Neuron (in vitro differentiated cells): ENCODE data around the gene ACVR1.

Experiments used
- H2AFZ ChIP-seq: one replicate; pipeline ENCODE4 v1.6.1; 2013; ENCODE audit warnings: low read depth, mild to moderate bottlenecking, inconsistent platforms, low read length, moderate library complexity
- H3K27me3 ChIP-seq: one replicate; pipeline ENCODE4 v1.6.1; 2013; ENCODE audit warnings: low read length; ENCODE audit not compliant: insufficient read depth
- H3K36me3 ChIP-seq: one replicate; pipeline ENCODE4 v1.6.1; 2013; ENCODE audit warnings: low read length; ENCODE audit not compliant: insufficient read depth
- H3K4me1 ChIP-seq: one replicate; pipeline ENCODE4 v1.6.1; 2013; ENCODE audit warnings: low read length; ENCODE audit not compliant: insufficient read depth
- H3K4me3 ChIP-seq: 2 replicates; pipeline ENCODE4 v1.5.1; 2013; ENCODE audit warnings: mild to moderate bottlenecking, low read length, moderate library complexity
- H3K9me3 ChIP-seq: one replicate; pipeline ENCODE4 v1.6.1; 2013; ENCODE audit warnings: low read length

Gene ACVR1

GRCh38 chr2:157806426-157807077, 69.6 kb downstream of the ACVR1 start:
- Histone ChIP-seq H3K27me3 (no peaks in the 10 kb centered on the region), H3K4me3 (no peak overlapping the region), H3K36me3 (peaks cover 1% of the 10 kb centered on the region), H2AFZ (no peak overlapping the region), H3K9me3 (no peaks in the 10 kb centered on the region), H3K4me1 (no peaks in the 10 kb centered on the region)

- H3K36me3 ChIP-seq: peaks cover 1% of the 10 kb centered on the region
- H3K4me3 ChIP-seq: no peak overlapping the region
- H2AFZ ChIP-seq: no peak overlapping the region
- H3K9me3 ChIP-seq: no peaks in the 10 kb centered on the region
- no peaks in the 10 kb centered on the region for H3K4me1 ChIP-seq
- no peaks in the 10 kb centered on the region for H3K27me3 ChIP-seq
These were observed 70.6 kb downstream of the ACVR1 start for GRCh38 chr2:157805519-157805918.

GRCh38 chr2:157804355-157804754, 71.8 kb downstream of the ACVR1 start:
- Histone ChIP-seq H3K27me3 (no peaks in the 10 kb centered on the region), H3K4me3 (no peak overlapping the region), H3K9me3 (no peaks in the 10 kb centered on the region), H3K4me1 (no peaks in the 10 kb centered on the region), H3K36me3 (peaks cover 3% of the 10 kb centered on the region), H2AFZ (no peak overlapping the region)

- Histone ChIP-seq H3K36me3 (peaks cover 4% of the 10 kb centered on the region), H2AFZ (no peak overlapping the region), H3K9me3 (no peaks in the 10 kb centered on the region), H3K4me1 (no peaks in the 10 kb centered on the region), H3K27me3 (no peaks in the 10 kb centered on the region), H3K4me3 (no peak overlapping the region)
These were observed 72.2 kb downstream of the ACVR1 start for GRCh38 chr2:157803952-157804351.

GRCh38 chr2:157803476-157803875, 72.7 kb downstream of the ACVR1 start:
- Histone ChIP-seq H2AFZ (no peak overlapping the region), H3K36me3 (peaks cover 4% of the 10 kb centered on the region), H3K4me3 (no peak overlapping the region), H3K9me3 (no peaks in the 10 kb centered on the region), H3K27me3 (no peaks in the 10 kb centered on the region), H3K4me1 (no peaks in the 10 kb centered on the region)

DNA sequence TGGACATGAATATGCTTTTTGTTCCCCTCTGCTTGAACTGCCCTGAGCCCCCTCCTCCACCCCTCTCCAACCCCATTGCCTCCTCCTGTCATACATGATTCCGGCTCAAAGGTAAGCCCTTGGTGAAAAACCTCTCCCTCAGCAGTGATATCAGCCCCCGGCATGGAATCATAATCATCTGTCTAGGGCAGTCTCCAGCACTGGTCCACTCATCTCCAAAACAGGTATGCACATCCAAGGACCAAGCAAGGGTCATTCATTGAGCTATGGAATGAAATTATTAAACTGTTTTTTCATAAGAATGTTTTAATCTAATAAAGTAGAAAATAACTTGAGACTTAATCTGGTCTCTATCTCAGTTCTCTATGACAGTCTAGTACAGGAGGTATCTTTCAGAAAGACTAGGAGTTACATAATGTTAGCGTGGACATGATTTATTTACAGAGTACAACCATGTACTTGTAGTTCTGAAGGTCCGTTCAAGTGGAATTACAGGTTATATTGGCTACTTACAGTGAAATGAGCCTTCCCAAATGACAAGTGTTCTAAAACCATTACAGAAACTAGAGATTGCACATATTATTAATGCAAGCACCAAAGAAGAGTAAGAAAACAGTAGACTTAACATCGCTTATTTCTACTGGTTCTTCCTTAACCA, 75.2 kb downstream of the ACVR1 start:
- H3K4me3 ChIP-seq: no peak overlapping the region
- no peaks in the 10 kb centered on the region for H3K4me1 ChIP-seq
- H2AFZ ChIP-seq: no peak overlapping the region
- no peaks in the 10 kb centered on the region for H3K27me3 ChIP-seq
- peaks cover 6% of the 10 kb centered on the region for H3K36me3 ChIP-seq
- H3K9me3 ChIP-seq: no peaks in the 10 kb centered on the region

- Histone ChIP-seq H3K4me1 (peaks cover 7% of the 10 kb centered on the region), H3K36me3 (peaks cover 2% of the 10 kb centered on the region), H2AFZ (no peak overlapping the region), H3K4me3 (no peak overlapping the region), H3K27me3 (no peaks in the 10 kb centered on the region), H3K9me3 (no peaks in the 10 kb centered on the region)
These were observed 83.0 kb downstream of the ACVR1 start for GRCh38 chr2:157793053-157793612.

DNA sequence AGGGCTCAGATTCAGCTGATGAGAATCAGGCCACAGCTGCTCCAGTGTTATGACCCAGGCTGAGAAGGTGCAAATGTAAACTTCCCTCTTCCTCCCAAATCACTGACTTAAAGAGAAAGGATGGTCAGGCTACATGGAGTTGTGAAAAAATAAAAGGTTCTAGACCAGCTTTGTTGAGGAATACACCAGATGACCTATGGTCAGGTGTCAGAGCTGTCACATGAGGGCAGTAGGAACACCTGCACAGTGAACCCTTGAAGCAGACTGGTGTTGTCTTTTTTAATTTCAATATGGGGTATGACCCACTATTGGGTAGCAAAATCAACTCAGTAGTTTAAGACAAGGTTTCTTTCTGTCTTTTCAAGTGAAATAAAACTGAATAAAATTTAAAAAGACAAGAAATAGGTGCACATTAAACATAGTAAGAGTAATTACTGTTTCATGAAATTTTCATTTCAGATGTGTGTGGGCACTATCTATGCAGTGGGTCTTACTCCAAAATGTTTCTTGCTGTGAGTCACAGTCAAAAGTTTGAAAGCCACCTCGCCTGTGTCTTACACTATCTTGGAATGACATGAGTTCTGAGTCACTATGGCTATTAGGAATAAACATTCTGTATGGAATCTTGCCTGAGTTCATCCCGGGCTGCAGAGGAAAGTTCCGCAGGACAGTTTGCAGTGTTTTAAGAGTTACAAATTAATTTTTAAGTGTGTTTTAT, 83.6 kb downstream of the ACVR1 start:
- Histone ChIP-seq H3K4me1 (peaks cover 7% of the 10 kb centered on the region), H3K4me3 (no peak overlapping the region)

GRCh38 chr2:157790780-157791179, 85.3 kb downstream of the ACVR1 start:
- Histone ChIP-seq H3K4me3 (no peak overlapping the region), H3K4me1 (peaks cover 7% of the 10 kb centered on the region), H3K36me3 (no peaks in the 10 kb centered on the region), H2AFZ (no peak overlapping the region), H3K27me3 (no peaks in the 10 kb centered on the region), H3K9me3 (no peaks in the 10 kb centered on the region)

More for the DNA sequence above, 83.6 kb downstream of the ACVR1 start:
- H3K9me3 ChIP-seq: no peaks in the 10 kb centered on the region
- no peak overlapping the region for H2AFZ ChIP-seq
- peaks cover 2% of the 10 kb centered on the region for H3K36me3 ChIP-seq
- H3K27me3 ChIP-seq: no peaks in the 10 kb centered on the region

- no peaks in the 10 kb centered on the region for H3K27me3 ChIP-seq
- peaks cover 7% of the 10 kb centered on the region for H3K4me1 ChIP-seq
- H2AFZ ChIP-seq: no peak overlapping the region
- H3K36me3 ChIP-seq: no peaks in the 10 kb centered on the region
- H3K4me3 ChIP-seq: no peak overlapping the region
- no peaks in the 10 kb centered on the region for H3K9me3 ChIP-seq
These were observed 86.1 kb downstream of the ACVR1 start for GRCh38 chr2:157789933-157790511.

GRCh38 chr2:157789256-157789655, 86.9 kb downstream of the ACVR1 start:
- H2AFZ ChIP-seq: no peak overlapping the region
- H3K27me3 ChIP-seq: no peaks in the 10 kb centered on the region

DNA sequence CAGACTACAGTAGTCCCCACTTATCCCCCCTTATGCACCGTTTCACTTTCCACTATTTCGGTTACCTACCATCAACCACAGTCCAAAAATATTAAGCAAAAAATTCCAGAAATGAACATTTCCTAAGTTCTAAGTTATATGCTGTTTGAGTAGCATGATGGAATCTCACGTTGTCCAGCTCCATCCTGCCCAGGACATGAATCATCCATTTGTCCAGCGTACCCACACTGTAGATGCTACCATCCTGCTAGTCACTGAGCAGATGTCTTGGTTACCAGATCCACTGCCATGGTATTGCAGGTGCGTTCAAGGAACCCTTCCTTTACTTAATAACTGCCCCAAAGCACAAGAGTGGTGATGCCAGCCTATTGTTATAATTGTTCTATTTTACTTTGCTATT, 87.9 kb downstream of the ACVR1 start:
- no peak overlapping the region for H3K4me3 ChIP-seq
- no peak overlapping the region for H2AFZ ChIP-seq
- H3K36me3 ChIP-seq: no peaks in the 10 kb centered on the region
- H3K9me3 ChIP-seq: no peaks in the 10 kb centered on the region
- H3K27me3 ChIP-seq: no peaks in the 10 kb centered on the region
- peaks cover 3% of the 10 kb centered on the region for H3K4me1 ChIP-seq

More at GRCh38 chr2:157789256-157789655, 86.9 kb downstream of the ACVR1 start:
- Histone ChIP-seq H3K4me3 (no peak overlapping the region), H3K36me3 (no peaks in the 10 kb centered on the region), H3K9me3 (no peaks in the 10 kb centered on the region), H3K4me1 (peaks cover 7% of the 10 kb centered on the region)
